ENCODE measurements around the gene MFNG.

GRCh38 chr22:37435970-37436603 lies 50.1 kb downstream of the MFNG start:
- TF ChIP-seq CTCF (IDR thresholded peaks at IDR 0.05; ENCODE audit: poor library complexity) (no peak), EZH2 (IDR thresholded peaks at IDR 0.05; ENCODE audit: borderline replicate concordance) (no peak)

Measured in hepatocyte (in vitro differentiated cells).